ENCODE data around the gene DAAM1.

DAAM1 gene

DNA sequence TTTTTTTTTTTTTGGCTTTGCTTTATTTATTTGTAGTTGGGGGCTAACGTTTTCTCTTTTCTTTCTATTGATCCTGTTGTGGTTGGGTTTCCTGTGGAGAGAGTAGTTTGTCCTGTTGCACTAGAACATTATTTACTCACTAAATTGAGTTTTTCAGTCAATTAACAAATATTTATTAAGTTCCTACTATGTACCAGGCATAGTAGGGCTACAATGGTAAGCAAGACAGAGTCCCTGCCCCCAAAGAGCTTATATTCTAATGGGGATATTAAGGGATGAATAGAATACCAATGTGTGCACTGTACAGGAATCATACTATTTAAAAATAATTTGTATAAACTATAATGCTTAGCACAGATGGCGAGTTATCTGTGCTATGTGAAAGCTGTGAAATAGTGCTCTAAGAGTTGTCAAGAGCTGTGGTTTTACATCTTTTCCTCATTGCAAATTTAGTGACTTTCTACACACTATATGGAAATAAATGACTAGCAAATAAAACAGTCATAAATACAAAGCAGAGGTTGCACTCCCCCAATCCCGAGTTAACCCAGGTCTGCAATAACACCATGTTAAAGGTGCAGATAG is 181.8 kb downstream of the DAAM1 start:
- intact Hi-C loops (cut with DNase I) = no loop called here
- DNase-seq = no peak

GRCh38 chr14:59371771-59372170 is 183.3 kb downstream of the DAAM1 start:
- no peak for DNase-seq
- intact Hi-C loops (cut with DNase I) = no loop called here

DNA sequence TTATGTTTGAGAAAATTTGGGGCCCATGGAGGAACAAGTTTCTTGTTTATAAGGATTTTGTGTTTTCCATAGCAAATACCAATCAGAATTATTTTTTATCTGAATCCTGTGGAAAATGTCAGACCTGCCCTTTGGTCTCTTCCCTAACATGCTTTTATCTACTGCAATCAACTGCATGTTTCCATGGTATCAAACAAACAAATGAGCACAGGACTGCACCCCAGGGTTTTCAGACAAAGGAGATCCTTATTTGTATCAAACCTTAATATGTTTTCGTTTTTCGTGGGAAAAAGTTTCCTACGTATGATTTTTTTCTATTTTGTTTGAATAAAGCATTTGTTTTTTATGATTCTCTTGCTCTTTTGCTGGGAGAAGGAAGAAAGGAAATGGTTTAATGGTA is 185.6 kb downstream of the DAAM1 start:
- no peak for DNase-seq
- intact Hi-C loops (cut with DNase I) = no loop called here

- intact Hi-C loops (cut with DNase I) = no loop called here
- no peak for DNase-seq
Observed at GRCh38 chr14:59376686-59377085, 188.2 kb downstream of the DAAM1 start.

DNA sequence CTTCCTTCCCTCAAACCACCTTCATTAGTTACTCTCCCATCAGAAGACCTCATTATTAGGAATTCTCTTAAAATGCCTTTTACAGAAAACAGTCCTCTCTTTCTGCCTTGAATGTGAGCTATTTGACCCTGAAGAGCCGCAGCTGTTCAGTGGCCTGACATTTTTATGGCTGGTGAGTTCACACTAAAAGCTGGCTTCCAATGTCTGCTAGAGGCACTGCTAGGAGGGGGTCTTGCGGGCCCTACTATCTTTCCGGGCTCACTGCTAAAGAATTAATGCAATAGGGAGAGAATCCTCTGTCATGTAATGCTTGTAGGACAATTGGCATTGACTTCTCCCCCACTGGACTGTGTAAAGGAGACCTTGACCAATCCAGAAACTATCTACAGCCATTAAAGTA is 189.0 kb downstream of the DAAM1 start:
- no peak for DNase-seq
- intact Hi-C loops (cut with DNase I) = no loop called here

DNA sequence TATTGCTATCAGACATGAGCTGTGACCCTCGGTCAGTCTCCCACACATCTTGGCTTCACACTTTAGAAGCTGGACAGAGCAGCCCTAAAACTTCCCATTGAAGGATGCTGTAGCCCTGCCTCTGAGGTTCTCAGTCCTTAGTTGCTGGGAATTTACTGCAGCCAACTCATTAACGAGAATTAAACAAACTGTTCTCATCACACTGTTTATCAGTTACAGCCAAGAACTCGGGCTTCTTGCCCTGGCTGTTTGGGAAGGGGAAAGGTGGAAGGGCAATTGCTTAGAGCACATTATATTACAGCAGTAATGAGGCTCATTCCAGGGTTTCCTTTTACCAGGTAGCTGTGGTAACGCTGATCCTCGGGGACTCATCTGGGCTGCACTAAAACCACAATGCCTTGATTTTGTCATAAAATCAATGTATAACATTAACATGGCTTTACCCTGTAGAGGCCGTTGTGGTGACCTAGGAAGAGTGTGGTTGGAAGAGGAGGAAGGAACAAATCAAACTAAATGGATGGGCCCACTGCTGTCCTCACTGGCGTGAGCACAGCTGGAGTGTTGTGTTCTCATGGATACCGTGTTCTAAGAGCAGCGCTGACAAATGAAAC is 189.6 kb downstream of the DAAM1 start:
- intact Hi-C loops (cut with DNase I) = no loop called here
- peak in 1 of 42 donors; percentile 12 for DNase-seq

DNA sequence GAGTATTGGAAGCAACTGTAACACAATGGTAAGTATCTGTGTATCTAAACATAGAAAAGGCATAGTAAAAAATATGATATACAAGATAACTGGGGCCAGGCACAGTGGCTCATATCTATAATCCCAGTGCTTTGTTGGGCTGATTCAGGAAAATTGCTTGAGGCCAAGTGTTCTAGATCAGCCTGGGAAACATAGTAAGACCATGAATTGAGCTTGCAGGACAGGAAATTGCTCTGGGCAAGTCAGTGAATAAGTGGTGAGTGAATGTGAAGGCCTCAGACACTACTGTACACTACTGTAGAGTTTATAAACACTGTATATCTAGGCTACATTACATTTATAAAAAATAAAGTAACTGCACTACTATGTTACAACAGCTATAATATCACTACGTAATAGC is 201.5 kb downstream of the DAAM1 start:
- DNase-seq = no peak
- intact Hi-C loops (cut with DNase I) = no loop called here

DNA sequence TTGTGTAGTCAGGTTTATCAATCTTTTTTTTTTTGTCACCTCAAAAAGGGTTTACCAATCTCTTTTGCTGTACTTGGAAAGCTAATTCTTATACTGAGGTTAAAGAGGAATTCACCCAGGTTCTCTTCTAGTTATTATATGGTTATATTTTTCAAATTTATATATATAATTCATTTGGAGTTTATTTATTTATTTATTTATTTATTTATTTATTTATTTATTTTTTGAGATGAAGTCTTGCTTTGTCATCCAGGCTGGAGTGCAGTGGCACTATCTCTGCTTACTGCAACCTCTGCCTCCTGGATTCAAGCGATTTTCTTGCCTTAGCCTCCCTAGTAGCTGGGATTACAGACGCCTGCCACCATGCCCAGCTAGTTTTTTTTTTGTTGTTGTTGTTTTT is 202.9 kb downstream of the DAAM1 start:
- no peak for DNase-seq
- intact Hi-C loops (cut with DNase I) = no loop called here

- intact Hi-C loops (cut with DNase I) = no loop called here
- DNase-seq = no peak
Observed at GRCh38 chr14:59394268-59394667, 205.8 kb downstream of the DAAM1 start.

DNA sequence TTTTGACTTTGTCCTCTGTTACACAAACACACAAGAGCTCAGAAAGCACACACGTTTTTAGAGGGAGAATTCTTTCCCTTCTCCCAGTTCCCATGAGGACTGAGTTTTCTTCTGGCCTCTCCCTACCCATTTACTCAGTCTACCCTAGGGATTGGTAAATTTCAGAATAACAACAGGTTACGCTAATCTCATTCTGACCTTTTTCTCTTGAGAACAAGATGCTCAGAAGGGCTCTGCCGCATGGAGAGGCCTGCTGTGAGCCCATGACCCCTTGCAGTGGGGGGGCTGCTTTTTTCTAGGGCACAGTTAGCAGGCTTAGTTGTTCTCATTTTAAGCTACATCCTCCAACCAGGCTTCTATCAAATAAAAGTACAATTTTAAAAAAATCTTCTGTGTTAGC is 207.2 kb downstream of the DAAM1 start:
- DNase-seq = no peak
- intact Hi-C loops (cut with DNase I) = no loop called here

GRCh38 chr14:59398841-59399240 is 210.4 kb downstream of the DAAM1 start:
- no peak for DNase-seq
- intact Hi-C loops (cut with DNase I) = no loop called here

- no peak for DNase-seq
- intact Hi-C loops (cut with DNase I) = no loop called here
Observed at GRCh38 chr14:59406454-59407245, 218.2 kb downstream of the DAAM1 start.

DNA sequence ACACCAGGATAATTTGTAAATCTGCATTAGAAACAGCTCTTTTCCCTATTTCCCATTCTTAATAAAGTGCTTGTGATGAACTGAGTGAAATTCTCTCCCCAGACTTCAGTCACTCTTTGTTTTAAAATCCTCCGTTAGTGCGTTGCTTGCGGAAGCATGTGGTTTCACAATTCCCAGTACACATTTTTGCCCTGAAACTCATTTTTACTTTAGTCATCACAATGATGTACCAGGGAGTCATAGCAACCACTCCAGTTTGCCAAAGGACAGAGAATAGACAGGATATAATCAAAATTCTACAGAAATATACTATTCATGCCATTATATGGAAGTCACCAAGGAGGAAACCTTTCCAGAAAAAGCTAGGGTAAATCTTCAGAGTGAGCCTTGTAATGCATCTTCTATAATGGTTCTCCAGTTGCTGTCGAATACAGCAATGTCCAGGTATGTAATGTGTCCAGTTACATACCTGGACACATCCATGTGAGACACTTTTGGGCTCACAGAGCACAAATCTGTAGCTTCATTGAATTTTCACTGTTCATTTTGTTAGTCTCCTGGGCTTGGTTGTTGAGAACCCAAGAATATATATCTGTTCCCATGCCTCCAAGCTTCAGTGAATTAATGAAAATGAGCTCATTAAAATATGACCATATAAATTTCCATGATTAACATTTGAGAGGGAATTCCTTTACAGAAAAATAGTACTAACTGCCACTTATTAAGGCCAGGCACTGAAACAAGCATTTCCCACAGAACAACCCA is 219.0 kb downstream of the DAAM1 start:
- intact Hi-C loops (cut with DNase I) = no loop called here
- DNase-seq = no peak

DNA sequence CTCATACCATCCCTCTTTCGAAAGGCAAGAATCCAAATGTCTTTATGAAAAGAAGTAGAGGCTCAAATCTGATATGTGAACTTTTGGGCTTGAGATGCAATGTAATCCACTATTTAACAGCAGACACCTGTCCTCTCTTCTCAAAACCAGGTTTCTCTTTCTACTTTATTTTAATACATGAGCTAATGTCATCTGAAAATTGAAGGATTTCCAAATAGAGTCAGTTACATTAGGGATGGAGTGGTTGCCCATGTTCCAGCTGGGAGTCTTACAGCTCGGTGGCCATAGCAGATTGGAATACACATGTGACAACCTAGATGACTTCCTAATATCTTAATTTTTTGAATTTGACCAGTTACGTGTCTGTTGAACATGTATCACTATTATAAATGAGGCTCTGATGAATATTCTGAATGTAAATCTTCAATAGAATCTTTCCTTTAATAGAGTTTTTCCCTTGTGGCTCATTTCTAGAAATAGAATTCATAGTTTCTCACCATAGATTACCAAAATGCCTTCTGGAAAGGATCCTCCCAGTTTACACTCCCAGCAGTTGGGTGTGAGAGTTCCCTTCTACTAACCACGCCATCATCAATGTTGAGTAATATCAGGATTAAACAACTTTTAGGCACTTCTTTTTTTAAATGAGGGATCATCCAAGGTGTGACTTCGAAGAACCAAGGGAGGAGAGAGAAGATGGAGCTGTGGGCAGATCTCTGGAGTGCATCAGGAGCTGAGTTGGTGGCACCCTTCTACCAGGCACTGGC is 227.6 kb downstream of the DAAM1 start:
- DNase-seq = no peak
- intact Hi-C loops (cut with DNase I) = no loop called here

- intact Hi-C loops (cut with DNase I) = no loop called here
- peak in 24 of 42 donors; percentile 10 to 75 (median 44) for DNase-seq
Observed at GRCh38 chr14:59417311-59417710, 228.8 kb downstream of the DAAM1 start.

GRCh38 chr14:59419303-59419702 is 230.8 kb downstream of the DAAM1 start:
- intact Hi-C loops (cut with DNase I) = no loop called here

More at GRCh38 chr14:59419303-59419702, 230.8 kb downstream of the DAAM1 start:
- no peak for DNase-seq
